ENCODE data around the gene TAC4. TPM values are rescaled to one million over a fixed set of nuclear protein-coding genes. Genes with fewer than 3 reads are reported as not detected.

TAC4 gene
- polyA plus RNA-seq, 4 donors = 0.93 to 1.1 TPM; not detected in 2

DNA sequence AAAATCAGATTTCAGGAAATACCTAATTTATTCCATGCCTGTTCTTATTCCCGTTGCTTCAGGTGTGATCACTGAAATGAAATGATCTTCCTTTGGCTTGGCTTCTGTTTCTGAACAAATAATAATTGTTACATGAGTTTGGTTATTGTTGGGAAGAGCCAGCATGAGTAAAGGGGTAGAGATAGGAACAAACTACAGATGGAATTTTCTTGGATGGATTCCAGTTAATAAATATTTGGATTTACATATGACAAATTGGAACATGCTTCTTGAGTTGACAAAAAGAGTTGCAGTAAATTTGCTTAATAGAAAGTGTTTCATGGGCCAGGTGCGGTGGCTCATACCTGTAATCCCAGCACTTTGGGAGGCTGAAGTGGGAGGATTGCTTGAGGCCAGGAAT is 28.2 kb downstream of the TAC4 start:
- no peak for DNase-seq (ENCODE audit: low read depth in 4 of 4, low spot score in 3 of 4)

DNA sequence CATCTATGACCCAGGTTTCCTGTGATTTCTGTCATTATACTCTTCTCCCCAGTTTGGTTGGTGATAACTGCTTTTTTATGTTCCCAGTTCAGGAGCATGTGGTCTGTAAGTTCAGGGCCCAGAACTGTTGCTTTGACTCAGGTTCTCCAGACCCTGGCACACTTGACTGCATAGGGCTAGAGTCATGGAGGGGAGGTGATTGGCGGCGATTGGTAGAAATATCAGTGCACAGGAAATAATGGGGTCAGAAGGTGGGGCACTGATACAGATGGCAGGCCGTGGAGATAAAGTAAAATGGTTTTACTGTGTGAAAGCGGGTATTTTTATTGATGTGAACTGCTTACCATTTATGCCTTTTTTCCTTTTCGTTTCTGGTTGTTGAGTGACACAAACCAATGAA is 28.7 kb downstream of the TAC4 start:
- DNase-seq (ENCODE audit: low read depth in 4 of 4, low spot score in 3 of 4) = no peak

DNA sequence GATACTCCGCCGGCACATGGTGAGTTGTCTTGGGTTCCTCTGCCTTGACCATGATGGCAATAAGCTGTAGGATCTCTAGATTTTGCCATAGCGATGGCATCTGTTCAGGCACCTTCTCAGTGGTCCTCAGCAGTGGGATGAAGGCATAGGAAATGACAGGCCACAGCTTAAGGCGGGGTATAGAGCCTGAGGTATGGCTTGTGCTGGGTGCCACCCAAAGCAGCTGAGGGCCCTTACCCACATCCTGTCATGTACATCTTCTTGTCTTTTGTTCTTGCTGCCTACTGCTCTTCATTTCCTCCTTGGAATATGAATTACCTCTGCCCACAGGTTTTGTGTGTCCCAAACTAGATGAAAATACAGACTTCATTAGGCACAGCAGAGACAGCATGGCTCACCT is 29.9 kb downstream of the TAC4 start:
- DNase-seq (ENCODE audit: low read depth in 4 of 4, low spot score in 3 of 4) = no peak

DNA sequence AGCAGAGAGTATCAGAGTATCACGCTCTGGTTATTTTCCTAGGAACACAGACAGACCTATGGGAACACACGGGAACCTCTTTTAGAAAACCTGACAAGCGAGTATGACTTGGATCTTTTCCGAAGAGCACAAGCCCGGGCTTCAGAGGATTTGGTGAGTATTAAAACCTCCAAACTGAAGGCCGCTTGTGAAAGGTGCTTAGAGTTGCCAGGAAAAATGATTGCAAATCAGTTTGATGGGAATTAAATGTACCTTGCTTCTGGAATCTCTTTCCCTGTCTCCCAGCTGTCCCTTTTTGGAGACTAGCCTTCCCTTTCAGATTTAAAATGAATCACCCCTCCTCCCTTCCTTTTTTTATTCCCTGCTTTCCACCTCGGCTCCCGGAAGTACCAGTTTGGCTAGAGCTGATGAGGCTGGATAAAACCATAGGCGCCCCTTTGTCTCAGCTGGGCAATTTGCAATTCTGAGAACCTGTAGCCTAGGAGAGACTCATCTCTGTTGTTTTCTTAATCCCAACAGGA is 32.0 kb downstream of the TAC4 start:
- DNase-seq (ENCODE audit: low read depth in 4 of 4, low spot score in 3 of 4) = no peak

DNA sequence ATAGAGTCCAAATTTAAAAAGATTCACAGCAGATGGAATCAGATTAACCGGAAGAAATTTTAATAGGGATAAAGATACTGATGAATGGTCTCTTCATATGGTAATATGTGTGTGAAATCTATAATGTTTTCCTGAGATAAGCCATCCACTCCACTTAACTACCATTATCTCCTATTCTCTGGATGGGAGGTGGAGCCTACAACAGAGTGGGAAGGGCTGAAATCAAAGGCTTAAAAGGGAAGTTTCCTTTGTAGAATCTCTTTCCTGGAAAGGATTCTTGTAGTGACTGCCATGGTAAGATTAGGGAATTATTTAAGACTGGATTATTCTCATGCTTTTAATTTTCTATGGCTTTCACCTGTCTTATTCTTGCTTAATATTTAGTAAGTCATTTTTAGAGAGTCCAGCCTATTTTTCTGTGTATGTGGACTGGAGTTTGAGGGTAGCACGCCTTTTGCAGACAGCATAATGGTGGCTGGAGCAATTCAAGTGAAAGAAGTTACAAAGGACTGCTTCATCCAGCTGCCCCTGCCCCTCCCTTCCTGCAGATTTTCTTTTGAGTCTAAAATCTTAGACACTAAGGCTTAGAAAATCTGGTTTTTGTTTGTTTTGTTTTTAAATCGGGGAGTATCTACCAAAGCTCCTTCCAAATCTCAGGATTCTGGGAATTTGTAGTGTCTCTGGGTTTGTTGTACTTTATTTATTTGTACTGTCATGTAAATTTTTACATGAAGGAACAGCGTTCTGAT is 32.9 kb downstream of the TAC4 start:
- no peak for DNase-seq (ENCODE audit: low read depth in 4 of 4, low spot score in 3 of 4)

DNA sequence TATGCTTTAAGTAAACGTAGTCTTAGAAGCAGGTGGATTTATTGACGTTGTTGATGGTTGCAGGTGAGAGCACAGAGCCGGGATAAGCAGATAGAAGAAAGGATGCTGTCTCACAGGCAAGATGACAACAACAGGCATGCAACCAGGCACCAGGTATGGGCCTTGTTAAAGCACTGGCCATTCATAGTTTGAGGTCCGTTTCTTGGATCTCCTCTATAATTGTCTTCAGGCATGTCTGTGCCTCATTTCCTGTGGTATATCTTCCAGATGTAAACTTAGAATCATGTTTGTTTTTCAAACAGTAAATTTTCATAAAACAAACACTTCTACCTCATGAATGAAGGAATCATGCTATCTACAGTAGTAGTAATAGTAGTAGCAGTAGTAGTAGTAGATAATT is 38.8 kb downstream of the TAC4 start:
- DNase-seq (ENCODE audit: low read depth in 4 of 4, low spot score in 3 of 4) = no peak

DNA sequence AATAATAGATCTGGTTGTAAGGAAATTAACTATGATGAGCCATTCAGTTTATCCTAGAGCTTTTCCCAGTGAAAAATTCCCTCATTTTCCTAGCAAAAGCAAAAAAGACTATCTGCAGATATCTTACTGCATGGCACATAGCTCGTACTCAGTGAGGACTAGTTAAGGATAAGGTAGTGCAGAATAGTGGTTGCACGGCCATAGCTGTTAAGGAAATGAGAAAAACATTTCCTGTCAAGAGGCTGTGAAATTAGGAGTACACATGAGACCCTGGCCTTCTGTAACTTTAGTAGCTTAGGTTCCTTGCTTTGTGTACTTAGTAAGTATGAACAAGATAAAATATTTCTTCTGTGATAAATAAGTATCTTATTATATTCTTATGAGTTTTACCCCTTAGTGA is 49.1 kb downstream of the TAC4 start:
- DNase-seq (ENCODE audit: low read depth in 4 of 4, low spot score in 3 of 4) = no peak

DNA sequence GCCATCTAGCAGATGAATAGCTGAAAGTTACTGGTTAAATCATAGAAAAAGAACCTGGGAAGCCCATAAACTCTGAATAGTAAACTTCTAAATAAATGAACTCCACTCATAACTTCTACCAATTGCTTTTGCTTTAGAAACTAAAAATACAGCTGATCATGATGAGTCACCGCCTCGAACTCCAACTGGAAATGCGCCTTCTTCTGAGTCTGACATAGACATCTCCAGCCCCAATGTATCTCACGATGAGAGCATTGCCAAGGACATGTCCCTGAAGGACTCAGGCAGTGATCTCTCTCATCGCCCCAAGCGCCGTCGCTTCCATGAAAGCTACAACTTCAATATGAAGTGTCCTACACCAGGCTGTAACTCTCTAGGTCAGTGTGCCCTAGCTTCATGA is 49.7 kb downstream of the TAC4 start:
- no peak for DNase-seq (ENCODE audit: low read depth in 4 of 4, low spot score in 3 of 4)

DNA sequence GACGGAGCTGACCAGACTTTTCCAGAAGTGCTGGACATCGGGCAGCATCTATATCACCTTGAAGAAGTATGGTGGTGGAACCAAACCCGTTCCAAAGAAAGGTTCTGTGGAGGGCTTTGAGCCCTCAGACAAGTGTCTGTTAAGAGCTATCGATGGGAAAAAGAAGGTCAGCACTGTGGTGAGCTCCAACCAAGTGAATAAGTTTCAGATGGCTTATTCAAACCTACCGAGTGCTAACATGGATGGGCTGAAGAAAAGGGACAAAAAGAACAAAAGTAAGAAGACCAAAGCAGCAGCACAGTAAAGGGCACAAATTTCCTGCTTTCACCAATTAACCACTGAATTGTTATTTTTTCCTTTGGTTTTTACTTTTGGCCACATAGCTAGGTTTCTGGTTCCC is 52.5 kb downstream of the TAC4 start:
- no peak for DNase-seq (ENCODE audit: low read depth in 4 of 4, low spot score in 3 of 4)

DNA sequence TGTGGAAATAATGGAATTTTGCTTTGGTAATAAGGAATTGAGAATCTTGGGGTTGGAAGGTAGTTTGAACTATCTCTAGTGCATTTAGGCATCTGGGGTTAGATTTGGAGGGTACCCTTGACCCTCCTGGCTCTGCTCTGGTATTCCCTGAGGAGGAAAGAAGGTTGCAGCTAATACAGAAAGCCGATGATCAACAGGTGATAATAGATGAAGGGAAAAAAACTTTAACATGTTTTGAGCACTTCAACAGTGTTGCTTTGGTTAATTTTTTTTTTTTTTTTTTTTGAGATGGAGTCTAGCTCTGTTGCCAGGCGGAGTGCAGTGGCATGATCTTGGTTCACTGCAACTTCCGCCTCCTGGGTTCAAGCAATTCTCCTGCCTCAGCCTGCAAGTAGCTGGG is 54.6 kb downstream of the TAC4 start:
- DNase-seq (ENCODE audit: low read depth in 4 of 4, low spot score in 3 of 4) = no peak

DNA sequence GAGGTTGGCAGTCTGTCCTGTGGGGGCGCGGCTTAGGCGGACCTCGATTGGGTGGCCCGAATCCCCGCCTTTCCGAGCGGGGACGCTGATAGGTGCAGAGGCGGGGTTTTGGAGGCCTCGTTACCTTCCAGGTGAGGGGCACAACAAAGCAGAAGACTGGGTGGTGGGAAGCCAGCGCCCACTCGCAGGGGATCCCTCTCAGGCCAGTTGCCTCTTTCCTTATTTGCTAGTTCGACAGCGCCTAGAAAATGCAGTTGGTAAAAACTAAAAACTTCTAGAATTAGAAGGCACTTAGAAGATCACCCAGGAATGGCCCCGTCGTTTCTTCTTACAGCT is 58.7 kb downstream of the TAC4 start:
- no peak for DNase-seq (ENCODE audit: low read depth in 4 of 4, low spot score in 3 of 4)

DNA sequence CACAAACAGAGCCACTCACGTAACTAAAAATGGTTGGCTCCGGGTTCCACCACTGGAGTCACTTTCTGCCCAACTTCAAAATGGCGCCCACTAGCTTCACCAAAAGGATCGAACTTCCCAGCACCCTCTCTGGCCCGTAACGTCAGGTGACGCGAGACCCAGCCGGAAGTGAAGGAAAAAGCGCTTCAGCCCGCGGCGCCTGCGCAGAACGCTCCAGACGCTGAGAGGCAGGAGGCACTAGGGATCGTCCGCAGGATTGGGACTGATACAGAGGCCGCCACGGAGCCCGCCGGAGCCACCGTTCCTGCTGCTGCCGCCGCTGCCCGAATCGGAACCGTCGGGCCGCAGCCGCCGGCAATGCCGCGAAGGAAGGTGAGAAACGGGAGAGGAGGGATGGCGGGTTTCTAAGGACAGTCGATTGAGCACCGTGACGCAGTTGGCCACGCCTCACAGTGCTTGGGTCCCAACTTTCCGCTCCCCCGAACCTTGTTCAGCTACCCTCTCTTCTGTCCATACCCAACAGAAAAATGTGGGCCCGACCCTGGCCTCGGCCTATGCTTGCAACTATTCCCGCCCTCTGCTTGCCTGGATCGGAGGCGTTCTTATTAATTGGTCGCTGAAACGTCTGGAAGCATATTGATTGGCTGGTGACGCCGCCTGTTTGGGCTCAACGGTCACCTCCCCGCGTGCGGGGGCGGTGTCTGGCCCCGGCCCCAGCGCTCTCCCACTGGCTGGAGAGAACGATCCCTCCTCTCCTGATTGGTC is 59.2 kb downstream of the TAC4 start, which contains the start of gene KAT7:
Gene KAT7 (plus strand): TSS at position 204 of the 765 bp plus-strand sequence. CDS start 154 bp downstream, at position 358.
- DNase-seq (ENCODE audit: low read depth in 4 of 4, low spot score in 3 of 4) = peak; percentile 98 to 100 (median 100)

Other genes starting within 250 kb of the TAC4 start
- 10 to 100 TPM; 66.1 to 69.3 (median 66.5) TPM for gene SPOP, start 170.0 kb downstream of the TAC4 start, polyA plus RNA-seq (ENCODE audit: insufficient read length in 4 of 4)
- 10 to 100 TPM; 62.5 to 83.9 (median 79.9) TPM for gene SLC35B1, start 140.1 kb downstream of the TAC4 start, polyA plus RNA-seq (ENCODE audit: insufficient read length in 4 of 4)
- 10 to 100 TPM; 15.2 to 20.7 (median 17.2) TPM for gene FAM117A, start 83.9 kb downstream of the TAC4 start, polyA plus RNA-seq (ENCODE audit: insufficient read length in 4 of 4)
- gene KAT7, start 59.4 kb downstream of the TAC4 start, polyA plus RNA-seq (ENCODE audit: insufficient read length in 4 of 4) = 10 to 100 TPM; 39.3 to 57.1 (median 52.6) TPM
- under 1 TPM in 3 of 4 donors, not detected in 1; 0.60 to 0.98 (median 0.66) TPM for gene DLX4, start 121.1 kb upstream of the TAC4 start, polyA plus RNA-seq (ENCODE audit: insufficient read length in 4 of 4)
- 1 to 10 TPM in 3 of 4 donors, under 1 TPM in 1; 0.99 to 1.7 (median 1.3) TPM for gene DLX3, start 147.2 kb upstream of the TAC4 start, polyA plus RNA-seq (ENCODE audit: insufficient read length in 4 of 4)
- 100 to 1,000 TPM in 1 of 4 donors, 10 to 100 TPM in 3; 48.3 to 109 (median 88.1) TPM for gene ITGA3, start 208.0 kb upstream of the TAC4 start, polyA plus RNA-seq (ENCODE audit: insufficient read length in 4 of 4)
- gene PDK2, start 247.3 kb upstream of the TAC4 start, polyA plus RNA-seq (ENCODE audit: insufficient read length in 4 of 4) = 100 to 1,000 TPM in 3 of 4 donors, 10 to 100 TPM in 1; 68.8 to 113 (median 112) TPM

Data from left renal pelvis (tissue), 4 donors.